ENCODE results near the gene PTPRC.

Gene PTPRC

DNA sequence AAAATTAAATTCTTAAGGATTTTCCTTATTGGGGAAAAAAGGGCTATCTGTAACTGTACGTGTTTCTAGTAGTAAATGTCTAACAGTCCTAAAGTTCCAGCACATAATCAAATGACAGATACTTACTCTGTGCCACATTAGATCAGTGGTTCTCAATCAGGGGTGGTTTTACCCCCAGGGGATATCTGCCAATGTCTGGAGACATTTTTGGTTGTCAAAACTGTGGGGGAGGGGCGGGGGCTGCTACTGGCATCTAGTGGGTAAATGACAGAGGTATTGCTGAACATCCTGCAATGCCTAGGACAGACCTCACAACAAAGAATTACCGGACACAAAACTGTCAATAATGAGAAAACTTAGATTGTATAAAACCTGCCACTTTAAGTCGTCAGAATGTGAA is 33.4 kb upstream of the PTPRC start (continued):
- TF ChIP-seq ZNF530 (tag by site-specific recombination; IDR thresholded peaks at IDR 0.05; ENCODE audit: low read depth) (no peak), ZNF664 (tag by site-specific recombination; IDR thresholded peaks at IDR 0.05) (no peak), ZBTB48 (tag by site-specific recombination; IDR thresholded peaks at IDR 0.05) (no peak), ZNF624 (tag by site-specific recombination; IDR thresholded peaks at IDR 0.05) (no peak), ZBTB7A (tag by site-specific recombination; IDR thresholded peaks at IDR 0.05; ENCODE audit: low read depth) (no peak), ZNF211 (tag by site-specific recombination; IDR thresholded peaks at IDR 0.05; ENCODE audit: low read depth) (no peak)
- TF ChIP-seq, protein P1, sequence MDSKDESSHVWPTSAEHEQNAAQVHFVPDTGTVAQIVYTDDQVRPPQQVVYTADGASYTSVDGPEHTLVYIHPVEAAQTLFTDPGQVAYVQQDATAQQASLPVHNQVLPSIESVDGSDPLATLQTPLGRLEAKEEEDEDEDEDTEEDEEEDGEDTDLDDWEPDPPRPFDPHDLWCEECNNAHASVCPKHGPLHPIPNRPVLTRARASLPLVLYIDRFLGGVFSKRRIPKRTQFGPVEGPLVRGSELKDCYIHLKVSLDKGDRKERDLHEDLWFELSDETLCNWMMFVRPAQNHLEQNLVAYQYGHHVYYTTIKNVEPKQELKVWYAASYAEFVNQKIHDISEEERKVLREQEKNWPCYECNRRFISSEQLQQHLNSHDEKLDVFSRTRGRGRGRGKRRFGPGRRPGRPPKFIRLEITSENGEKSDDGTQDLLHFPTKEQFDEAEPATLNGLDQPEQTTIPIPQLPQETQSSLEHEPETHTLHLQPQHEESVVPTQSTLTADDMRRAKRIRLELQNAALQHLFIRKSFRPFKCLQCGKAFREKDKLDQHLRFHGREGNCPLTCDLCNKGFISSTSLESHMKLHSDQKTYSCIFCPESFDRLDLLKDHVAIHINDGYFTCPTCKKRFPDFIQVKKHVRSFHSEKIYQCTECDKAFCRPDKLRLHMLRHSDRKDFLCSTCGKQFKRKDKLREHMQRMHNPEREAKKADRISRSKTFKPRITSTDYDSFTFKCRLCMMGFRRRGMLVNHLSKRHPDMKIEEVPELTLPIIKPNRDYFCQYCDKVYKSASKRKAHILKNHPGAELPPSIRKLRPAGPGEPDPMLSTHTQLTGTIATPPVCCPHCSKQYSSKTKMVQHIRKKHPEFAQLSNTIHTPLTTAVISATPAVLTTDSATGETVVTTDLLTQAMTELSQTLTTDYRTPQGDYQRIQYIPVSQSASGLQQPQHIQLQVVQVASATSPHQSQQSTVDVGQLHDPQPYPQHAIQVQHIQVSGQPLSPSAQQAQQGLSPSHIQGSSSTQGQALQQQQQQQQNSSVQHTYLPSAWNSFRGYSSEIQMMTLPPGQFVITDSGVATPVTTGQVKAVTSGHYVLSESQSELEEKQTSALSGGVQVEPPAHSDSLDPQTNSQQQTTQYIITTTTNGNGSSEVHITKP (tag by site-specific recombination; IDR thresholded peaks at IDR 0.05), result no peak

DNA sequence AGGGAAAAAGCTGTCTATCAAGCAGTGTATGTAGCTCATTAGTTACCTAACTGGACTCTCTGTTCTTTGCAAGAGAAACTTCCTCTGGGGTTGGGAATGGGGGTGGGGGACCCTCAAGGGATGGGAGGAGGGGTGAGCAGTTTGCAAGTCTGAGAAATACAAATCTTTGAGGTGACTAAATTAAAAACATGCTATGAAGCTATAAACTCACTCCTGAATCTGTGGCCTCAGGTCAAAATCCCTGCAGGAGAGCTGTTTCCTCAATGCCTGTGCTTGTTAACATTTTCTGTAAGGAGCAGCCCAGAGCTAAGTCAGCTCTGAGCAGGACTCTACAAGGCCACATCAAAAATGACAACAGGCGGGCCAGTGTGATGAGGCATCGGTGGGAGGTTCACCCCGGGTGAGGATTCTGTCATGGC is 32.8 kb upstream of the PTPRC start:
- ChIA-PET POLR2A (interaction anchor here (0.6 kb wide), 1 partner anchor 8 kb away, joined by 5 read pairs; no protein-coding TSS in a partner anchor), CTCF (no interaction called here)
- TF ChIP-seq ZNF10 (tag by site-specific recombination; IDR thresholded peaks at IDR 0.05) (no peak), ZNF513 (tag by site-specific recombination; IDR thresholded peaks at IDR 0.05) (no peak), ZNF529 (tag by site-specific recombination; IDR thresholded peaks at IDR 0.05; ENCODE audit: insufficient replicate concordance) (no peak), ZNF555 (tag by site-specific recombination; conservative IDR thresholded peaks at IDR 0.05) (no peak), ZBTB17 (tag by site-specific recombination; IDR thresholded peaks at IDR 0.05) (no peak), HOXA7 (CRISPR knock-in tag; IDR thresholded peaks at IDR 0.05; ENCODE audit: borderline replicate concordance) (no peak), ZNF660 (tag by site-specific recombination; IDR thresholded peaks at IDR 0.05) (no peak), ZNF184 (tag by site-specific recombination; IDR thresholded peaks at IDR 0.05) (no peak), KLF16 (tag by site-specific recombination; IDR thresholded peaks at IDR 0.05) (no peak), GLIS1 (tag by site-specific recombination; IDR thresholded peaks at IDR 0.05) (no peak), ZNF558 (tag by site-specific recombination; IDR thresholded peaks at IDR 0.05) (no peak), WT1 (tag by site-specific recombination; IDR thresholded peaks at IDR 0.05) (no peak), ZNF843 (tag by site-specific recombination; IDR thresholded peaks at IDR 0.05) (no peak)
- TF ChIP-seq, protein P2, sequence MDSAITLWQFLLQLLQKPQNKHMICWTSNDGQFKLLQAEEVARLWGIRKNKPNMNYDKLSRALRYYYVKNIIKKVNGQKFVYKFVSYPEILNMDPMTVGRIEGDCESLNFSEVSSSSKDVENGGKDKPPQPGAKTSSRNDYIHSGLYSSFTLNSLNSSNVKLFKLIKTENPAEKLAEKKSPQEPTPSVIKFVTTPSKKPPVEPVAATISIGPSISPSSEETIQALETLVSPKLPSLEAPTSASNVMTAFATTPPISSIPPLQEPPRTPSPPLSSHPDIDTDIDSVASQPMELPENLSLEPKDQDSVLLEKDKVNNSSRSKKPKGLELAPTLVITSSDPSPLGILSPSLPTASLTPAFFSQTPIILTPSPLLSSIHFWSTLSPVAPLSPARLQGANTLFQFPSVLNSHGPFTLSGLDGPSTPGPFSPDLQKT (IDR thresholded peaks at IDR 0.05; ENCODE audit: borderline replicate concordance, low read depth, low read length), result no peak
- no peaks in the 10 kb centered on the region for H3K36me3 ChIP-seq (ENCODE audit: control insufficient read depth in 2 of 2, insufficient read depth in 1 of 2, low read length in 2 of 2)
- H3K9me3 ChIP-seq (ENCODE audit: control insufficient read depth, insufficient read depth, low read depth, low read length), result no peaks in the 10 kb centered on the region
- no peak overlapping the region for H3K4me3 ChIP-seq (ENCODE audit: low read depth, low read length)
- H3K27ac ChIP-seq (ENCODE audit: extremely low read depth, low read depth, low read length), result no peak overlapping the region
- no peaks in the 10 kb centered on the region for H3K4me1 ChIP-seq (ENCODE audit: control insufficient read depth, insufficient read depth, low read length)
